GM19035 (cell line): Measurements from ENCODE around the gene RPS8.
"Not testable (repeated sequence)": the region's sequence is repeated elsewhere in the genome, so short reads cannot be mapped to it uniquely, and the experiment has no call there.

Experiments used
- ATAC-seq: cut with Tn5 transposase; IDR thresholded peaks from one replicate; pipeline ENCODE4 v1.9.1; 2021; ENCODE audit not compliant: unreplicated experiment

RPS8 gene

DNA sequence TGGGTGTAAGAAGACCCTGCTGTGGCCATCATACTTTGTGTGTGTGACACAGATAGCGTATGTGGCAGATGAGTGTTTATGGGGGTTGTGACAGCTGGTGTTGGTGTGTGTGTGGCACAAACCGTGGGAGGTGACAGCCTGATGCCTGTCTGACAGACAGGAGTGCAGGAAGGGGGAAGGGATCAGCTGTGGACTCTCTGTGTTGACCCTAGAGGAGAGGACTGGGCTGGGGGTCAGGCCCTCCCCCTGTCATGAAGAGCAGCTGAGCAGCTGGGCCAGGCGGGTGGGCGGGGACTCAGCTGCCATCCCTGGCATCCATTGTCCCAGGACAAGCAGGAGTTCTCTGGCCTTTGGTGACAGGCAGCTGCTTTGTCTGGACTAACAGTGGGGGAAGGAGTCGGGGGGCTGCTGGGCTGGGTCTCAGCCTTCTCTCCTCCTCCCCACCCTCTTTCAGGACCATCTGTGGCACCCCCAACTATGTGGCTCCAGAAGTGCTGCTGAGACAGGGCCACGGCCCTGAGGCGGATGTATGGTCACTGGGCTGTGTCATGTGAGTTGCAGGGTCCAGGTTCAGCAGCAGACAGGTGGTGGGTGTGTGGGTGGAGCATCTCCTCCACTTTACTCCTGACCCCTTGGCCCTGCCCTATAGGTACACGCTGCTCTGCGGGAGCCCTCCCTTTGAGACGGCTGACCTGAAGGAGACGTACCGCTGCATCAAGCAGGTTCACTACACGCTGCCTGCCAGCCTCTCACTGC is 27.1 kb downstream of the RPS8 start:
- no peak for ATAC-seq

GRCh38 chr1:44803062-44803311 is 27.6 kb downstream of the RPS8 start:
- ATAC-seq = no peak

DNA sequence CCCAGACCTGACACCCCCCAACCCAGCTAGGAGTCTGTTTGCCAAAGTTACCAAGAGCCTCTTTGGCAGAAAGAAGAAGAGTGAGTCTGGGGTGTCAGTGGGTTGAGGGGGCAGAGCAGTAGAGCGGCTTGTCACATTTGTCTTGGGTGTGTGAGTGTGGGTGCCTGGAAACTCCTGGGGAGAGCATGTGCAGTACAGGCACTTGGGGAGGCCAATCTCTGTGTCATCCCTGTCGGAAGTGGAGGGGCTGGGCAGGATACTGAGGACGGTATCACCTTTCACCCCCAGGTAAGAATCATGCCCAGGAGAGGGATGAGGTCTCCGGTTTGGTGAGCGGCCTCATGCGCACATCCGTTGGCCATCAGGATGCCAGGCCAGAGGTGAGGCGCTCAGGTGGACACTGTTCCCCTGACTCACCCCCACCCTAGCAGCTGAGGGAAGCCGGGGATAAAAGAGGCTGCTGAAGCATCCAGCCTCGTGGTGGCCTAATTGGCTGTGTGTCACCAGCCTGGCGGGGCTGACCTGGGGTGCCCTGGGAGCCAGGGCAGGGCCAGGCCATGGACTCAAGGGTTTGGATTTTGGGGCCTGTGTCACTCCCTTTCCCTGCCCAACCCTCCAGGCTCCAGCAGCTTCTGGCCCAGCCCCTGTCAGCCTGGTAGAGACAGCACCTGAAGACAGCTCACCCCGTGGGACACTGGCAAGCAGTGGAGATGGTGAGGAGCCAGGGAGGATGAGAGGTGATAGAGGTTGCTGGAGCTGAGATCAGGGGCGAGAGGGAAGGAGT is 28.2 kb downstream of the RPS8 start:
- no peak for ATAC-seq

DNA sequence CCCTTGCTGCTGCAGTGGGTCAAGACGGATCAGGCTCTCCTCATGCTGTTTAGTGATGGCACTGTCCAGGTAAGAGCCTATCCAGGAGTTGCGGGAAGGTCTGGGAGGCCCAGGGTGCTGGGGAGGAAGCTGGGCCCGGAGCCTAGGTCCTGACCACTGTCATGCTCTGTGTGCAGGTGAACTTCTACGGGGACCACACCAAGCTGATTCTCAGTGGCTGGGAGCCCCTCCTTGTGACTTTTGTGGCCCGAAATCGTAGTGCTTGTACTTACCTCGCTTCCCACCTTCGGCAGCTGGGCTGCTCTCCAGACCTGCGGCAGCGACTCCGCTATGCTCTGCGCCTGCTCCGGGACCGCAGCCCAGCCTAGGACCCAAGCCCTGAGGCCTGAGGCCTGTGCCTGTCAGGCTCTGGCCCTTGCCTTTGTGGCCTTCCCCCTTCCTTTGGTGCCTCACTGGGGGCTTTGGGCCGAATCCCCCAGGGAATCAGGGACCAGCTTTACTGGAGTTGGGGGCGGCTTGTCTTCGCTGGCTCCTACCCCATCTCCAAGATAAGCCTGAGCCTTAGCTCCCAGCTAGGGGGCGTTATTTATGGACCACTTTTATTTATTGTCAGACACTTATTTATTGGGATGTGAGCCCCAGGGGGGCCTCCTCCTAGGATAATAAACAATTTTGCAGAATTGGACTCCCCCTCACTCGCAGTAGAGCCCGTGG is 30.1 kb downstream of the RPS8 start:
- no peak for ATAC-seq

GRCh38 chr1:44806025-44806703 is 30.8 kb downstream of the RPS8 start:
- ATAC-seq = no peak

DNA sequence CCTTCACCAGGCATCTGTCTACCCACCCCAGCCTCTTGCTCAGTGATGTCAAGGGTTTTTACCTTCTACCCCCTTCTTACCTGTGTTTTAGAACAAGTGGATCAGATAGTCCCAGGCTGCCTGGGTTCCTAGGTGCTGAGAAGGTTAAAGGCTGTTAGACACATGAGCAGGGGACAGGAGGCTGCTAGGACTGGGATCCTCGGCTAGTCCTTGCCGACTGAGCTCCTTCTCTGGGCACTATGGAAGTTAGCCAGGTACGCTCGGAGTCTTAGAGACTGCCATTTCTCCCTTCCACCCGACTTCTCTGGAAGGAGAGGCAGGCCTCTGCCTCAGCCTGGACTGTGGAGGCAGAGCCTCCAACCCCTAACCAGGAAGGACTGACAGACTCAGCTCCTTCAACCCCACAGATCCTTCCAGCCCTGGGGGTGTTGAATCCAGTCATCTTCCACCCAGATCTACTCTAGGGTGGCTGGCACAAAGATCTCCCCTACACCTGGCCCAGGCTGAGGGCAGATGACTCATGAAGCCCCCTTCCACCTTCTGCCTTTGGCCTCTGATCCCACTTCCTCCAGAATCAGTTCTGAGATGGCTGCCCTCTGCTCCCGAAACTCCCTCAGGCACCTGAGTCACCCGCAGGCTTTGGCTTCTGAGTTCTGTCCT is 31.5 kb downstream of the RPS8 start, which contains the start of gene DYNLT4:
Gene DYNLT4, minus strand, starts transcription at position 648 of the 660 bp plus-strand sequence. CDS start 683 bp downstream, outside the sequence.
- ATAC-seq = no peak

- no peak for ATAC-seq
Measured at GRCh38 chr1:44807364-44808062, 32.2 kb downstream of the RPS8 start.

- no peak for ATAC-seq
Measured at GRCh38 chr1:44808063-44808937, 33.0 kb downstream of the RPS8 start, which contains the start of gene BTBD19. BTBD19 (plus strand) TSS chr1:44808523; CDS start chr1:44808821, 298 bp downstream.

DNA sequence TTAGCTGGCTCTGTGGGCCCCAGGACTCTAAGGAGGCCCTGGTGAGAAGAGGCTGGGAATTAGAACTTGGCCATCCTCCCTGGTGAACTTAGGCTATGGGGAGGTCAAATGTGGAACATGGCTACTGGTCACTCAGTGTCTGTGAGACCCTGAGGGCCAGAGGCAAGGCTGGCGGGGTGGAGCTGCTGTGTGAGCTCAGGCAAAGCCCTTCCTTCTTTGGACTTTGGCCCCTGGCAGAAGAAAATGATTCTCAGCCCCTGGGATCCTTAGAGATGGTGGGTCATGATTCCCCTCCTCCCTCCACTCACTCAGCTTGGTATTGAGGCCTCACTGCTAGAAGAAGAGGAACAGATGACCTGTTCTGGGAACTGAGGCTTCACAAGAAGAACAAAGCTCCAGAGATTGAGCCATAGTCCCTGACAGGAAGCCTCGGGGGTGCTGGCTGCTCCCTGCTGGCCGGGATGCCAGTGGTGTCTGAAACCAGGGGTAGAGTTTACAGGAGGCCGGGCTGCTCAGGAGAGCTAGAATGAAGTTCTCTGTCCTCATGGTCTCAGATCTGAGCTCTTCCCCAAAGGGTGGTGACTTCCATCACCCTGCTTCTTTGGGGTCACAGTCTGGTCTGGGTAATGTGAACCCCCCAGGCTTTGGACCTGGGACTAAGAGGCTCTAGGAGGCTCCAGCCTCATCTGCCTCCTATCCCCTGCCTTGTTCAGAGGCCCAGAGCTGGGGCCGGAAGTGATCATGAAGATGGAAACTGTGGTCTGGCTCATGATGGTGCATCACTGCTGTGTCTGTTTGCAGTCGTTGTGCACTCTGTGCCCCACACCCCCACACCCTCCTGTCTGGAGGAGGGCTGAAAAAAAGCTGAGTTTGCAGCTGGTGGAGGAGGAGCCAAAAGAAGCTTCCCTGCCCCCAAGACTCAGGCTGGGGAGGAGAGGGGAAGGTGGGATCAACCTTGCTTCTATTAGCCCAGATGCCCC is 33.9 kb downstream of the RPS8 start:
- ATAC-seq = peak; percentile 39

GRCh38 chr1:44810101-44810761 is 34.9 kb downstream of the RPS8 start:
- no peak for ATAC-seq

GRCh38 chr1:44810762-44811105 is 35.4 kb downstream of the RPS8 start:
- not testable (repeated sequence) for ATAC-seq

DNA sequence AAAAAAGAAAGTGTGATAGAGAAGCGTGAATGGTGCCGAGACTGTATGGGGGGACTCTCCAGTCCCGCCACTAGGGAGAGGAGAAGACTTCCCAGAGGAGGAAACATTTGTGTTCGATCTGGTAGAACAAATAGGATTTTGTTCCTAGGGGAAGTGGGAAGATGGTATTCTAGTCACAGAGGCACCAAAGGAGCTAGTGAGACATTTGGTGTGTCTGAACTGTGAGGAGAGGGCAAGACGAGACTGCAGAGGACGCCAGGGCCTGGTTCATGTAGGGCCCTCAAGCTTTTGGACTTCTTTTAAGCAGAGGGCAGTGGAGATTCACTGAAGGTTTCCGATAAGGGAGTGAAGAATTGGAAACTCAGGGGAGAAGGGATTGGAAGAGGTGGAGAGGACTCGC is 35.9 kb downstream of the RPS8 start:
- ATAC-seq = no peak

- ATAC-seq = no peak
Measured at GRCh38 chr1:44812822-44813543, 37.6 kb downstream of the RPS8 start.

- not testable (repeated sequence) for ATAC-seq
Measured at GRCh38 chr1:44815926-44816325, 40.6 kb downstream of the RPS8 start.

DNA sequence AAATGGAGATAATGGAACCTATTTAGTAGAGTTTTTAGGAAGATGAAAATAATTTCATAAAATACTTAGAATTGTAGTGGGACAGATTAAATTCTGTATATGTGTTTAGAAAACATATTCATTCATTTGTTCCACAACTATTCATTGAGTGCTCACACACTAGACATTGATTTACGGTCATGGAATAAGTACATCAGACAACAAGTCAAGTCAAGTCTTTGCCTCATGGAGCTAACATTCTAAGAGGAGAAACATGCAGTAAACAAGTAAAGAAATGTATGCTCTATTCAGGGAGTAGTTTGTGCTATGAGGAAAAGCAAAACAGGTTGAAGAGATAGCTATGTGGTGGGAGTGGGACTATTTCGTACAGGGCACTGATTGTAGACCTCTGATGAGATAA is 42.0 kb downstream of the RPS8 start:
- ATAC-seq = no peak

GRCh38 chr1:44817771-44818495 is 42.6 kb downstream of the RPS8 start:
- no peak for ATAC-seq
